Activated CD4-positive, alpha-beta T cell treated with anti-CD3 and anti-CD28 coated beads for 48 hours (primary cell): Measurements from ENCODE around the gene CACNA1G.

Experiments
- DNase-seq: peaks from one replicate; pipeline ENCODE4 v3.0.0-alpha.2; 2020

Gene CACNA1G

GRCh38 chr17:50660042-50660886, 99.7 kb downstream of the CACNA1G start:
- no peak for DNase-seq

GRCh38 chr17:50660887-50661345, 100.4 kb downstream of the CACNA1G start:
- no peak for DNase-seq

GRCh38 chr17:50661348-50661747, 100.8 kb downstream of the CACNA1G start:
- no peak for DNase-seq

- peak; percentile 60 for DNase-seq
Observed at GRCh38 chr17:50661795-50662391, 101.4 kb downstream of the CACNA1G start.

- DNase-seq = no peak
Observed at GRCh38 chr17:50662632-50663225, 102.2 kb downstream of the CACNA1G start.

- DNase-seq = no peak
Observed at GRCh38 chr17:50663812-50664374, 103.4 kb downstream of the CACNA1G start.

- no peak for DNase-seq
Observed at GRCh38 chr17:50664788-50665458, 104.4 kb downstream of the CACNA1G start.

GRCh38 chr17:50665838-50666237, 105.3 kb downstream of the CACNA1G start:
- no peak for DNase-seq

- no peak for DNase-seq
Observed at GRCh38 chr17:50666316-50666715, 105.8 kb downstream of the CACNA1G start.

GRCh38 chr17:50667259-50668024, 106.9 kb downstream of the CACNA1G start:
- DNase-seq = no peak

GRCh38 chr17:50668025-50668837, 107.7 kb downstream of the CACNA1G start:
- DNase-seq = no peak

- no peak for DNase-seq
Observed at GRCh38 chr17:50668838-50669581, 108.5 kb downstream of the CACNA1G start.

GRCh38 chr17:50672071-50672470, 111.6 kb downstream of the CACNA1G start:
- DNase-seq = no peak

GRCh38 chr17:50672831-50673551, 112.5 kb downstream of the CACNA1G start:
- no peak for DNase-seq

- no peak for DNase-seq
Observed at GRCh38 chr17:50675190-50675589, 114.7 kb downstream of the CACNA1G start.

GRCh38 chr17:50675627-50676026, 115.1 kb downstream of the CACNA1G start:
- DNase-seq = no peak

- no peak for DNase-seq
Observed at GRCh38 chr17:50676065-50676975, 115.8 kb downstream of the CACNA1G start.
